NCI-H1417 (cell line): Measurements from ENCODE around the gene NECTIN4.
"Not testable (repeated sequence)": the region's sequence is repeated elsewhere in the genome, so short reads cannot be mapped to it uniquely, and the experiment has no call there.

Source experiments
- DNase-seq, 3 experiments: peaks; one replicate each; lab custom pipeline; 2025; lab: John Stamatoyannopoulos, UW

Gene NECTIN4

GRCh38 chr1:161054232-161054631 is 35.1 kb downstream of the NECTIN4 start:
- DNase-seq = no peak

GRCh38 chr1:161052899-161053298 is 36.5 kb downstream of the NECTIN4 start:
- no peak for DNase-seq

GRCh38 chr1:161051219-161051618 is 38.1 kb downstream of the NECTIN4 start:
- DNase-seq = no peak

- no peak for DNase-seq
Observed at GRCh38 chr1:161048949-161049722, 40.2 kb downstream of the NECTIN4 start.

- no peak for DNase-seq
Observed at GRCh38 chr1:161047436-161048420, 41.6 kb downstream of the NECTIN4 start.

GRCh38 chr1:161046605-161047228 is 42.6 kb downstream of the NECTIN4 start:
- peak in 1 of 3 experiments; percentile 42 for DNase-seq

GRCh38 chr1:161045736-161046604 is 43.4 kb downstream of the NECTIN4 start, which contains the start of gene USF1:
USF1 (minus strand) TSS chr1:161045977; CDS start chr1:161043275, 2,702 bp downstream.
- DNase-seq = peak; percentile 95 to 99 (median 98)

GRCh38 chr1:161044908-161045735 is 44.2 kb downstream of the NECTIN4 start:
- DNase-seq = peak in 2 of 3 experiments; percentile 74 to 82

GRCh38 chr1:161044535-161044907 is 44.8 kb downstream of the NECTIN4 start:
- no peak for DNase-seq

- no peak for DNase-seq
Observed at GRCh38 chr1:161039546-161039945, 49.8 kb downstream of the NECTIN4 start.

- DNase-seq = no peak
Observed at GRCh38 chr1:161039154-161039545, 50.2 kb downstream of the NECTIN4 start.

GRCh38 chr1:161038523-161039153 is 50.7 kb downstream of the NECTIN4 start, which contains the start of gene TSTD1:
TSTD1 (minus strand) TSS chr1:161038964; CDS start chr1:161038889, 75 bp downstream.
- peak; percentile 76 to 87 (median 84) for DNase-seq

GRCh38 chr1:161037661-161038522 is 51.5 kb downstream of the NECTIN4 start:
- no peak for DNase-seq

- no peak for DNase-seq
Observed at GRCh38 chr1:161033751-161034150, 55.6 kb downstream of the NECTIN4 start.

- no peak for DNase-seq
Observed at GRCh38 chr1:161032409-161032808, 56.9 kb downstream of the NECTIN4 start.

- no peak for DNase-seq
Observed at GRCh38 chr1:161031874-161032273, 57.5 kb downstream of the NECTIN4 start.

GRCh38 chr1:161029466-161029865 is 59.9 kb downstream of the NECTIN4 start:
- not testable (repeated sequence) for DNase-seq

- DNase-seq = not testable (repeated sequence)
Observed at GRCh38 chr1:161026954-161027353, 62.4 kb downstream of the NECTIN4 start.

GRCh38 chr1:161022432-161022831 is 66.9 kb downstream of the NECTIN4 start:
- DNase-seq = not testable (repeated sequence)
